B cell (primary cell): ENCODE measurements around the gene VAPB. TPM values are rescaled to one million over a fixed set of nuclear protein-coding genes. Genes with fewer than 3 reads are reported as not detected.

ENCODE experiments used
- ATAC-seq: fragments of 200-7000 bp; cut with Tn5 transposase; one replicate; pipeline ENCODE4 v1.10.0; 2021; ENCODE audit warnings: low read depth, mild to moderate bottlenecking, moderate number of reproducible peaks, moderate library complexity
- CTCF ChIA-PET: fragments of 350-600 bp; sonication (Branson Sonifier 250); formaldehyde crosslinking; loops from one replicate; lab custom pipeline; 2021; ENCODE audit warnings: antibody characterized with exemption, inconsistent platforms; lab: Charles Lee
- POLR2A ChIA-PET: fragments of 350-600 bp; sonication (Branson Sonifier 250); formaldehyde crosslinking; loops from one replicate; lab custom pipeline; 2021; ENCODE audit warnings: antibody characterized with exemption; lab: Charles Lee
- DNase-seq: peaks from one replicate; pipeline ENCODE4 v3.0.0; 2013
- H2AFZ ChIP-seq: 2 replicates; pipeline ENCODE4 v1.6.1; 2012; ENCODE audit warnings: mild to moderate bottlenecking, low read depth, low read length; ENCODE audit not compliant: insufficient read depth, poor library complexity, severe bottlenecking
- H3K27ac ChIP-seq, 2 donors: 1 replicate in 1 of 2; 2 replicates in 1 of 2; pipeline ENCODE4 v1.5.1; 2012 to 2013; ENCODE audit warnings: low read length in 2 of 2, mild to moderate bottlenecking in 2 of 2, moderate library complexity in 1 of 2
- H3K27me3 ChIP-seq, 4 experiments: fragments of 200-600 bp in 1 of 4; sonication (generic) in 1 of 4; replicated peaks in 1 of 4; 1 replicate in 2 of 4; 2 replicates in 2 of 4; pipeline versions ENCODE4 v1.6.1 to v1.7.0; 2013 to 2016; ENCODE audit warnings: low read length in 3 of 4, mild to moderate bottlenecking in 2 of 4, mixed read lengths in 1 of 4, moderate library complexity in 1 of 4; ENCODE audit not compliant: insufficient read depth in 4 of 4, control insufficient read depth in 3 of 4; ENCODE audit errors: control extremely low read depth in 1 of 4
- H3K36me3 ChIP-seq, 2 experiments: replicated peaks in 1 of 2; 1 replicate in 1 of 2; 2 replicates in 1 of 2; pipeline versions ENCODE4 v1.6.1 to v1.7.1; 2013; ENCODE audit warnings: low read length in 1 of 2; ENCODE audit not compliant: insufficient read depth in 2 of 2, control insufficient read depth in 1 of 2; ENCODE audit errors: control extremely low read depth in 1 of 2, extremely low read depth in 1 of 2
- H3K4me1 ChIP-seq, 2 donors: fragments of 200-600 bp in 1 of 2; sonication (generic) in 1 of 2; 1 replicate in 1 of 2; 2 replicates in 1 of 2; pipeline versions ENCODE4 v1.5.1 to v1.6.1; 2013 to 2017; ENCODE audit warnings: low read length in 2 of 2; ENCODE audit not compliant: control insufficient read depth in 2 of 2, insufficient read depth in 2 of 2
- H3K4me2 ChIP-seq: replicated peaks from 2 replicates; pipeline ENCODE3; 2012; ENCODE audit warnings: mild to moderate bottlenecking, low read depth, low read length; ENCODE audit not compliant: poor library complexity, severe bottlenecking
- H3K4me3 ChIP-seq, 5 experiments: fragments of 200-600 bp in 1 of 5; sonication (generic) in 1 of 5; 1 replicate in 3 of 5; 2 replicates in 2 of 5; pipeline versions ENCODE4 v1.5.1 to v1.7.0; 2011 to 2016; ENCODE audit warnings: low read length in 4 of 5, mild to moderate bottlenecking in 4 of 5, low read depth in 2 of 5, control low read depth in 1 of 5, moderate library complexity in 1 of 5; ENCODE audit not compliant: insufficient read depth in 1 of 5; ENCODE audit errors: control extremely low read depth in 1 of 5, extremely low read depth in 1 of 5
- H3K79me2 ChIP-seq: fragments of 200-600 bp; sonication (generic); one replicate; pipeline ENCODE4 v1.6.0; 2016; ENCODE audit warnings: low read length; ENCODE audit not compliant: control insufficient read depth, insufficient read depth
- H3K9ac ChIP-seq: fragments of 200-600 bp; sonication (generic); 2 replicates; pipeline ENCODE4 v1.6.1; 2017; ENCODE audit warnings: mild to moderate bottlenecking, low read length, moderate library complexity
- H3K9me3 ChIP-seq, 3 donors: one replicate each; pipeline versions ENCODE4 v1.6.1 to v1.7.1; 2013; ENCODE audit warnings: low read length in 2 of 3; ENCODE audit not compliant: control insufficient read depth in 2 of 3, insufficient read depth in 1 of 3; ENCODE audit errors: control extremely low read depth in 1 of 3
- H4K20me1 ChIP-seq: 2 replicates; pipeline ENCODE4 v1.6.0; 2012; ENCODE audit warnings: mild to moderate bottlenecking, low read length; ENCODE audit not compliant: insufficient read depth, control insufficient read depth, poor library complexity, severe bottlenecking
- H3K27ac Mint-ChIP-seq: one replicate; pipeline ENCODE4 v1.8.0; 2021; ENCODE audit warnings: mixed read lengths
- H3K27me3 Mint-ChIP-seq: one replicate; pipeline ENCODE4 v1.8.0; 2021; ENCODE audit warnings: mixed read lengths
- H3K4me1 Mint-ChIP-seq: one replicate; pipeline ENCODE4 v1.8.0; 2021; ENCODE audit warnings: mixed read lengths
- H3K4me3 Mint-ChIP-seq: one replicate; pipeline ENCODE4 v1.8.0; 2021; ENCODE audit warnings: mixed read lengths
- H3K9me3 Mint-ChIP-seq: one replicate; pipeline ENCODE4 v1.8.0; 2022; ENCODE audit warnings: mixed read lengths; ENCODE audit not compliant: insufficient read depth
- CTCF ChIP-seq: fragments of 200-600 bp; IDR thresholded peaks from one replicate; pipeline ENCODE4 v1.8.0; 2022; ENCODE audit warnings: antibody characterized with exemption, mild to moderate bottlenecking
- EZH2 ChIP-seq: IDR thresholded peaks from 2 replicates; pipeline ENCODE4 v1.6.1; 2012; ENCODE audit warnings: borderline replicate concordance, low read depth, mild to moderate bottlenecking, moderate library complexity, low read length; ENCODE audit not compliant: insufficient read depth, poor library complexity, severe bottlenecking
- WGBS: methylation state at CpG from one replicate; pipeline ENCODE4 v1.1.5; 2013; ENCODE audit warnings: missing lambda C conversion rate; ENCODE audit not compliant: insufficient coverage; 5-methylcytosine and 5-hydroxymethylcytosine counted together
- intact Hi-C: fragments of 100-400 bp; cut with micrococcal nuclease; formaldehyde crosslinking; loops from one replicate; pipeline ENCODE4 v1.10.0; 2022
- polyA plus RNA-seq: library from polyadenylated mRNA; depleted of rRNA; stranded (reverse); fragments of >200 nt; gene quantifications from 2 replicates; pipeline ENCODE4 v1.2.3, GENCODE V29; 2012
- total RNA-seq, 2 donors: library from RNA; stranded (reverse); fragments of 120-200 nt in 1 of 2; gene quantifications; 1 replicate in 1 of 2; 2 replicates in 1 of 2; pipeline versions ENCODE4 v1.2.3 to v1.2.4, GENCODE V29; 2013 to 2022

The VAPB gene
- total and polyA plus RNA-seq, 2 donors (not counting 1 experiment from before 2014, with no cell fraction given), result 19.5 to 26.4 TPM

GRCh38 chr20:58492795-58493524, 103.9 kb downstream of the VAPB start:
- peaks cover 3% of the 10 kb centered on the region for H3K9me3 Mint-ChIP-seq
- H3K27ac ChIP-seq, result no peak overlapping the region
- 95% methylated on average over 3 of the region's 4 CpGs for WGBS
- CTCF ChIA-PET, result no interaction called here
- DNase-seq, result no peak
- no peak overlapping the region for H3K9ac ChIP-seq
- POLR2A ChIA-PET, result no interaction called here
- no peaks in the 10 kb centered on the region for H3K27me3 ChIP-seq
- no peak overlapping the region for H3K4me2 ChIP-seq
- H3K36me3 ChIP-seq, result no peaks in the 10 kb centered on the region
- no peak overlapping the region for H3K4me3 Mint-ChIP-seq
- peaks cover 6% of the 10 kb centered on the region for H3K27me3 Mint-ChIP-seq
- H3K79me2 ChIP-seq, result no peaks in the 10 kb centered on the region
- no peaks in the 10 kb centered on the region for H3K4me1 ChIP-seq
- intact Hi-C loops, result no loop called here
- H4K20me1 ChIP-seq, result no peaks in the 10 kb centered on the region
- no peak for ATAC-seq
- no peak overlapping the region for H3K27ac Mint-ChIP-seq
- H3K4me3 ChIP-seq, result no peak overlapping the region
- H3K9me3 ChIP-seq, result peaks cover 0 to 8% (median 2%) of the 10 kb centered on the region in 3 donors
- H3K4me1 Mint-ChIP-seq, result peaks cover 2% of the 10 kb centered on the region
- H2AFZ ChIP-seq, result no peak overlapping the region
- no peak for TF ChIP-seq EZH2
- no peak for TF ChIP-seq CTCF

GRCh38 chr20:58494923-58495622, 106.0 kb downstream of the VAPB start:
- ChIA-PET POLR2A (no interaction called here), CTCF (no interaction called here)
- Histone ChIP-seq H3K27ac (no peak overlapping the region), H3K79me2 (no peaks in the 10 kb centered on the region), H3K27me3 (no peaks in the 10 kb centered on the region), H3K4me2 (no peak overlapping the region), H3K9ac (no peak overlapping the region), H3K36me3 (no peaks in the 10 kb centered on the region), H3K9me3 (peaks cover 0 to 2% (median 0%) of the 10 kb centered on the region in 3 donors), H3K4me1 (no peaks in the 10 kb centered on the region), H2AFZ (no peak overlapping the region), H4K20me1 (no peaks in the 10 kb centered on the region), H3K4me3 (no peak overlapping the region)
- intact Hi-C loops, result no loop called here
- no peak for ATAC-seq
- no peak for DNase-seq
- 82% methylated on average over 12 of the region's 13 CpGs for WGBS
- H3K27me3 Mint-ChIP-seq, result peaks cover 6% of the 10 kb centered on the region
- TF ChIP-seq EZH2 (no peak), CTCF (no peak)
- no peaks in the 10 kb centered on the region for H3K9me3 Mint-ChIP-seq
- H3K27ac Mint-ChIP-seq, result no peak overlapping the region
- H3K4me1 Mint-ChIP-seq, result peaks cover 2% of the 10 kb centered on the region
- H3K4me3 Mint-ChIP-seq, result no peak overlapping the region
